SW 1271 (cell line): ENCODE results near the gene ANAPC1.
"Not testable (repeated sequence)": the region's sequence is repeated elsewhere in the genome, so short reads cannot be mapped to it uniquely, and the experiment has no call there.

Experiments
- DNase-seq, 2 experiments: peaks; one replicate each; lab custom pipeline; 2025; lab: John Stamatoyannopoulos, UW

Gene ANAPC1

GRCh38 chr2:111883661-111884591 is at the start of gene ANAPC1:
Gene ANAPC1 (minus strand): TSS chr2:111884193. CDS start chr2:111880825, 3,368 bp downstream.
- DNase-seq = peak; percentile 76 to 90

DNA sequence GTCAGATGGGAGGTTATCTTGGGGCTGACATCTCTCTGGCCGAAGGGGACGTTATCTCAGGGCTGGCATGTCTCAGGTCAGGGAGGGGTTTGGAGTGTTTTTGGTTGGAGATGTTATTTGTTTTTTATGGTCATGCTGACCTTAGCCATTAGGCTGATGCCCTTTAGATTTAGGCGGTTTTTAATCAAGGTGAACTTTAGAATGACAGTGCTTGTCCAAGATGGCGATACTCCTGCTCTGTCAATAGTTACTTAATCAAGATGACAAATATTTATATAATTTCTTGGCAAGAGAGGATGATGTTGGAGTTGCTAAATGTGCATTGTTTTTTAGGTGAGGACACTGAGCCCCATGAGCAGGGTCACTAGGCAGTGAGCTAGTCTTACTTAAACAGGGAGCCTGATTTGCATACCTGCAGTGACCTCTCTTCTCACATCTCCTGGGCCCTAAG is 48.9 kb upstream of the ANAPC1 start:
- no peak for DNase-seq

DNA sequence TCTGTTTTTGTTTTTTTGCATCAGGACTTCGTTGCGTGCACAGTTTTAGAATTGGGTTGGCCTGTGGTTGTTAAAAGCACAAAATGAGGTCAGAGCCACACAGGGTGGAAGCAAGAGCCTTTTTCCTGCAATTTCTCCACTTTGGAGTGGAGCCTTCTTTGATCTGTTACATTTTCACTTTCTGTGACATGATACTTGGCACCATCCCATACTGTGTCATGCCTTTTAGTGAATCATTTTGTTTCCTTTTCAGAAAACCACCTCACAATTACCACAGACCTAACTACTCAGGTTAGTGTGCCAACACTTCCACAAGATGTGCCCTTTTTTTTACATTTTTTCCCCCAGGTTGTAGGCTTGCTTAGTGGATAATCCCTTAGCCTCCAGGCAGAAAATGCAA is 46.9 kb upstream of the ANAPC1 start:
- DNase-seq = no peak

DNA sequence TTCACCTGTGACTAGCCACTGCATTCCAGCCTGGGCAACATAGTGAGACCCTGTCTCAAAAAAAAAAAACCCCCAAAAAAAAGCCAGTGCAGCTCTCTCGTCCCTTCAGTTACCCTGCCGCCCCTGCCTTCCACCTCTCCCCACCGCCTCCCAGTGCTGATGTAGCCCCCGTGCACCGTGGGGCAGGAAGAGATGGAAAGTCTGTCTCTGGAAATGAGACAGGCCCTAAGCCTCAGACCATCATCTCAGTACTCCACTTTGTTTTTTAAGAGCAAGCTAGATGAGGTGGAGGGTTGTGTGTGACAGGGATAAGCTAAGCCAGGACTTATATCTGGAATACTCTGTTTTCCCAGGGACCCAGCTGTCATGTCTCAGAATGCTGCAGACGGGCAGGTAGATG is 46.4 kb upstream of the ANAPC1 start:
- no peak for DNase-seq

GRCh38 chr2:111927723-111928122 is 43.7 kb upstream of the ANAPC1 start:
- DNase-seq = no peak

GRCh38 chr2:111924617-111925107 is 40.7 kb upstream of the ANAPC1 start:
- no peak for DNase-seq

- no peak for DNase-seq
Observed at GRCh38 chr2:111923276-111923804, 39.3 kb upstream of the ANAPC1 start.

DNA sequence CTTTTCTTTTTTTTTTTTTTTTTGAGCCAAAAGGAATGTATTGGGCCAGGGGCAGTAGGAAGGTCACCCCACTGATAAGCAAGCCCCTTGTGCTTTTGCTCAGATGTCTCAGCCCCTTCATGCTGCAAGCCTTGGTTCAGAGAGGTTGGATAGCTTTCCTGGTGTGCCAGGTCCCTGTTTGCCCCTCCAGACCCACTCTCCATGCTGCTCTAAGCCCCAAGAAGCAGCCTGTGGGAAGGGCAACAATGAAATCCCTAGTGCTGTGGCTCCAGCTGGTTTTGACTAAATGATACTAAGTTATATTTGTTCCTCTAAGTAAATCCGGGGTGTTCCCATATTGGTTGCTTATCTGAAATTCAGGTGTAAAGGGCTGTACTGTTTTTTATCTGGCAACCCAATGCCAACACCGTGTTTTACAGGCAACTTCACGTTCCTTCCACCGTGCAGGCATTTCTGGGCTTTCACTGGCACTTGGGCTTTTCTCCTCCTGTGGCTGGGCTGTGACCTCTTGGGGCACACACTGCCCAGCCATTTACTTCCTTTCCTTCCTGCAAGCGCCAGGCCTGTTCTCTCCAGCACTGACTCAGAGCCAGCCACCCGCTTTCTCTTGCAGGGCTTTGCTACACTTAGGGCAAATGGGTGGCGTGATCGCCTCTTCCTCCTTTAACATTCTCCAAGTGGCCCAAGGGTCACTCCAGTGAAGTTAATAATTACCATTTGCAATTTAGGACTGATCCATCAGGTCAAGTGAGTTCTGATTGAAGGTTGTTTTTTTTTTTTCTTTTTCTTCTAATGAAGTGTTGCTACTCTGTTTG is 36.0 kb upstream of the ANAPC1 start:
- no peak for DNase-seq

GRCh38 chr2:111919365-111919764 is 35.4 kb upstream of the ANAPC1 start:
- no peak for DNase-seq

DNA sequence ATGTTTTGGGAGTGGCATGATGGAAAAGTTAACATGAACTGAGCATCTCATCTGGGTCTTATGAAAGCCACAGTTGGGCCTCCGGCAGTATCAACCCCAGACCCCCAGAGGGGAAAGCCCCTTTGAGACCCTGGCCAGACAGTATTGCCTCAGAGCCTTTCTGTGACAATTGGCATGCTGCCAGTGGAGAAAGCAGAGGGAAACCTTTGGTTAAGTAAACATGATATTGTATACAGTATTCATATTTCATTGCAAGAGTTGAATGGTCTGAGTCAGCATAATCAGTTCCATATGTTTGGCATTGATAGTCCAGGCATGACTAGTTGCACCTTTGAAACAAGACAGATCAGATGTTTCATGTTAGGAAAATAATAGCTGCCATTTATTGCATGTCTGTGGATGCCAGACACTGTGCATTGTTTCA is 34.4 kb upstream of the ANAPC1 start:
- no peak for DNase-seq

DNA sequence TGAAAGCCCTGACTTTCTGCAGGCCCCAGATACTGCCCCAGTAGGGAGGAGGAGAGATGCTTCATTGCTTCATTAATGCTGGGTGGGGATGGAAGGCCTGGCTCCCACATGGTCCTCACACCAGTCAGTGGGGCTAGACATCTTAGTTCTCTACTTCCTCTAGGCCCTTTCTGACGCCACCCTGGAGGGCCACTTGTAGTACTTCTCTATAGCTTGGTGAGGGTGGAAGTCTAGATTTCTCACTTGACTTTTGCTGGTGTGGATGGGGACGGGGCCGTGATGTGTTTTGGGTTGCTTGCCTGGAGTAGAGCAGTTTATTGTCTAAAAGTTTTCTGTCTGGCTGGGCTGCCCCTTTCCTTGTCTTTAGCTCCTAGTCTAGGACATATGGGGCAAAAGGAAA is 33.1 kb upstream of the ANAPC1 start:
- DNase-seq = no peak

DNA sequence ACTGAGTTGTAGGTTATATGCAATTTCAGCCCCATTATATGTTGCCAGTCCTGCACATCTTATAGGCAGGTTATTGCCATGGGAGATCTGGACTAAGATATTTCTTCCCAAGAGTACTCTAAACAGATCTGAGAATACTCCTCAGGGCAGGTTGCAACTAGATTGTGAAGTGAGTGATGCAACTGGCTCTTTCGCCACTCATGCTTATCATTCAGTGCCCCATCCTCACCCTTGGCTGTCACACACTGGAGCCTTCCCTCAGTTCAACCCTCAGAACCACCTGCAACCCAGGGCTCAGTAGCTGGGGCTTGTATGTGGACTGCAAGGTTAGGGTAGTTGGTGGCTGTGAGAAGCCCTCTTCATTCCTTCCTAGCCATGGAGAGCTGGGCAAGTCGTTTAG is 28.6 kb upstream of the ANAPC1 start:
- DNase-seq = no peak

- not testable (repeated sequence) for DNase-seq
Observed at GRCh38 chr2:111911295-111911977, 27.4 kb upstream of the ANAPC1 start.

GRCh38 chr2:111910609-111911277 is 26.8 kb upstream of the ANAPC1 start:
- no peak for DNase-seq

DNA sequence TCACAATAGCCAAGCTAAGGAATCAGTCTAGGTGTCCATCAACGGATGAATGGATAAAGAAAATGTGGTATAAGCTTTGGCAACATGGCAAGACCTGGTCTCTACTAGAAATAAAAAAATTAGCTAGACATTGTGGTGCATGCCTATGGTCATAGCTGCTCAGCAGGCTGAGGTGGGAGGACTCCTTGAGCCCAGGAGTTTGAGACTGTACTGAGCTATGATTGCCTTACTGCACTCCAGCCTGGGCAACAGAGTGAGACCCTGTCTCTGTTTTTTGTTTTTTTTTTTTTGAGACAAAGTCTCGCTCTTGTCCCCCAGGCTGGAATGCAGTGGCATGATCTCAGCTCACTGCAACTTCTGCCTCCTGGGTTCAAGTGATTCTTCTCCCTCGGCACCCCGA is 26.0 kb upstream of the ANAPC1 start:
- not testable (repeated sequence) for DNase-seq

DNA sequence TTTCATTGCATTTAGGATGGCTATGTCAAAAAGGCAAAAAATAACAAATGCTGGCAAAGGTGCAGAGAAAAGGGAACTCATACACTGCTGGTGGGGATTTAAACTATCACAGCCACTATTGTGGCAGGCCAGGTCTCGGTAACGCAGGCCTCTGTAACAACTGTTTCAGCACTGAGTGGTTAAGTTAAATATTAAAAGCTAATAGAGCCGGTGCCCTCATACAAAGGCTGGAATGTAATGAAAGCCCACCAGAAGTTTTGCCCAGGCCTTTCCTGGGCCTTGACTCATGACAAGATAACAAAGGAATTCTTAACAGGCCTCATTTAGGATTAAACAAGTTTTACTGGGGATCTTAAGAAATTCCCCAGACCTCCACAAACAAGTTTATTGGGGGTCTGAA is 25.1 kb upstream of the ANAPC1 start:
- DNase-seq = no peak

DNA sequence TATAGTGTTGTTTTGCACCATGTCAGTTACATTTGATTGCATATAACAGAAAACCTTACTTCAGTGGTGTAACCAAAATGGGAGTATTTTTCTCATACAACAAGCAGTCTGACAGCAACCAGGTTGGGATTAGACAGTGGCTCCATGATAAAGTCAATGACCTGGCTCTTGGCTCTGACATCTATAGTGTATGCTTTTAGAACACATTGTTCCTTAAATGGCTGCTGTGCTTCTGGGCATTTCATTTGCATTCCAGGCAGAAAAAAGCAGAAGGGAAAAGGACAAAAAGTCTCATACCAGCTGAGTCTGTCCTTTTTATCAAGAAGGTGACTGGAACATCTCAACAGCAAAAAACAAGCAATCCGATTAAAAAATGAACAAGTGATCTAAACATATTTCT is 24.6 kb upstream of the ANAPC1 start:
- no peak for DNase-seq

DNA sequence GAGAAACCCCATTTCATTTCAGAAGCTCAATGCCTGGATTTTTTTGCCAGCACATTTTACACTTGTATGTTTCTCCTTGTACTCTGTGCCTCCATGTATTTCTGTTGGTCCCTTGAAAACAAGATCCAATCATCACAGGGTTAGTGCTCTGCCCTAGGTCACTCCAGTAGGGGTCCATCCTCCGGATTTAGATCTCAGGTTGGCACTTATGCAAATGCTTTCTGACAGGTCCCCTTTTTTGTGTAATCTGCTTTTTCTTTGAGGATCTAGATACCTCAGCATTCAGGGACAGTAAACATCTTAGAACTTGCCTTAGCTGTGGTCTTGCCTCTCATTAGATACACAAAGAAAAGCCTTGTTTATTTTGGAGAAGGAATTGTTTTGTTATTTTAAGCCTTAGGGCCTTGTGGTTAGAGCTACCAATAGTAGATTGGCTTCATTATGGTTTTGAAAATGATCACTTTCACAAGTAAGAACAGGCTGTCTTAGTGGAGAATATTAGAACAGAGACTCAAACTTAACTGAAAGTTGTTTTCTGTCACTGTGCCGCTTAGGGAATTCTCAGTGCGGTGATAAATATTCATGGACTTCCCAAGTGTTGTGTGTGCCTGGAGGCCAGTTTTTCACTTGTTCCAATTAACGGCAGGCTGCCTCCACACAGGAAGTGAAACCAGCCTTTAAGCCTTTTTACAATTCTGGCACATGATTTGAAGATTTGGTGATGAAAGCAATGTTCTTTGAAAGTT is 22.2 kb upstream of the ANAPC1 start:
- DNase-seq = no peak

- DNase-seq = not testable (repeated sequence)
Observed at GRCh38 chr2:111905475-111905869, 21.5 kb upstream of the ANAPC1 start.

DNA sequence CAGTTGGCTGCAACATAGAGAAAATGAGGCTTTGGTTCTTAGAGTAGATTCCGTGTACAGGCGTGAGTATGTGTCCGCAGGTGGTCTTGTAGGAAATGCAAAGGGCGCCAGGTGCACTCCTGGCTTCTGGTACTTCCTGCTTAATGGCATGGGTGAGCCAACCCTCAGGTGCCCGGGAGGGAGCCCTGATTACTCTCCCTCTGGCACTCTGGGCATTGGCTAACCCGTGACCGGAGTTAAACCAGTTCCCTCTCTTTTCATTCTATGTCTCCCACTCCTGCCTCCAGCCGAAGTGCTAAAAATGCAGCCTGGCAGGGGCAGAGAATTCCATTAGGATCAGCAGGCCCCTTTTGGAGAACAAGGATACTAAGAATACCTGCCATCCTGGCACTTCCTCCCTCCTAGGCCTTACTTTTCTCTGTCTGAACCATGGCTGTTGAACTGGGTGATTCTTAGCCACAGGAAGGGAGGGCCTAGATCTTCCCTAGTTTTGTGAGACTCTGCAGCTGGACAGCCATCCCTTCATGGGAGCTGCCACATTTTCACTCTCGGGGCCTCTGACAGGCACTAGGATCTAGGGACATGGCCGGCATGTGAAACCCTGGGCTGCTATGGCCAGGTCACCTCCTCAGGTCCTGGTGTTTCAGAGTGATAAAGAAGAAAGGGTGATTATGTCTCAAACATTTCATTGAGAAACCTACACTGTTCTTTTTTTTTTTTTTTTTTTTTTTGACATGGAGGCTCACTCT is 20.9 kb upstream of the ANAPC1 start:
- no peak for DNase-seq
